ENCODE measurements around the gene SLIT1. TPM values are rescaled to one million over a fixed set of nuclear protein-coding genes. Genes with fewer than 3 reads are reported as not detected.

The SLIT1 gene
- total and polyA plus RNA-seq, 5 donors from 2014 or later, result 0.32 TPM; not detected in 4

- no peaks in the 10 kb centered on the region for H3K9me3 ChIP-seq (ENCODE audit: control insufficient read depth in 2 of 2, low read length in 2 of 2)
- H3K27me3 ChIP-seq (ENCODE audit: control insufficient read depth, insufficient read depth, low read length), result no peaks in the 10 kb centered on the region
- no peak overlapping the region for H3K4me3 Mint-ChIP-seq
- no peaks in the 10 kb centered on the region for H3K27me3 Mint-ChIP-seq
- peaks cover 0 to 13% (median 4%) of the 10 kb centered on the region in 4 donors for H3K4me1 Mint-ChIP-seq
- H3K27ac Mint-ChIP-seq, result no peak overlapping the region
- no peak overlapping the region for H3K4me3 ChIP-seq (ENCODE audit: low read depth, low read length)
- H3K36me3 Mint-ChIP-seq, result peaks cover 8% of the 10 kb centered on the region
- H3K9me3 Mint-ChIP-seq, result peaks cover 0 to 2% (median 0%) of the 10 kb centered on the region in 7 donors
- H3K36me3 ChIP-seq (ENCODE audit: control insufficient read depth, insufficient read depth, low read length), result no peaks in the 10 kb centered on the region
- no peak for DNase-seq
- H3K4me1 ChIP-seq (ENCODE audit: control insufficient read depth, insufficient read depth, low read length, poor library complexity, severe bottlenecking), result no peaks in the 10 kb centered on the region
- no peak overlapping the region for H3K27ac ChIP-seq (ENCODE audit: insufficient read depth, low read length, poor library complexity, severe bottlenecking)
- no peak for ATAC-seq (ENCODE audit: low read depth in 2 of 2)
Observed at GRCh38 chr10:96967847-96968246, 217.9 kb downstream of the SLIT1 start.

GRCh38 chr10:96964131-96964530 lies 221.6 kb downstream of the SLIT1 start:
- Mint-ChIP-seq H3K4me3 (no peak overlapping the region), H3K27me3 (no peaks in the 10 kb centered on the region), H3K27ac (no peak overlapping the region), H3K36me3 (peaks cover 8% of the 10 kb centered on the region), H3K4me1 (peaks cover 12 to 13% (median 12%) of the 10 kb centered on the region in 4 donors), H3K9me3 (no peaks in the 10 kb centered on the region)
- Histone ChIP-seq H3K4me1 (ENCODE audit: control insufficient read depth, insufficient read depth, low read length, poor library complexity, severe bottlenecking) (no peaks in the 10 kb centered on the region), H3K27me3 (ENCODE audit: control insufficient read depth, insufficient read depth, low read length) (no peaks in the 10 kb centered on the region), H3K36me3 (ENCODE audit: control insufficient read depth, insufficient read depth, low read length) (peaks cover 4% of the 10 kb centered on the region), H3K4me3 (ENCODE audit: low read depth, low read length) (no peak overlapping the region), H3K9me3 (ENCODE audit: control insufficient read depth in 2 of 2, low read length in 2 of 2) (no peaks in the 10 kb centered on the region), H3K27ac (ENCODE audit: insufficient read depth, low read length, poor library complexity, severe bottlenecking) (no peak overlapping the region)
- no peak for ATAC-seq (ENCODE audit: low read depth in 2 of 2)
- DNase-seq, result no peak

- peaks cover 9% of the 10 kb centered on the region for H3K36me3 Mint-ChIP-seq
- ATAC-seq (ENCODE audit: low read depth in 2 of 2), result no peak
- Histone ChIP-seq H3K4me3 (ENCODE audit: low read depth, low read length) (no peak overlapping the region), H3K27ac (ENCODE audit: insufficient read depth, low read length, poor library complexity, severe bottlenecking) (no peak overlapping the region), H3K27me3 (ENCODE audit: control insufficient read depth, insufficient read depth, low read length) (no peaks in the 10 kb centered on the region), H3K4me1 (ENCODE audit: control insufficient read depth, insufficient read depth, low read length, poor library complexity, severe bottlenecking) (no peaks in the 10 kb centered on the region), H3K9me3 (ENCODE audit: control insufficient read depth in 2 of 2, low read length in 2 of 2) (no peaks in the 10 kb centered on the region), H3K36me3 (ENCODE audit: control insufficient read depth, insufficient read depth, low read length) (peaks cover 17% of the 10 kb centered on the region)
- no peak overlapping the region for H3K4me3 Mint-ChIP-seq
- H3K27me3 Mint-ChIP-seq, result no peaks in the 10 kb centered on the region
- no peaks in the 10 kb centered on the region for H3K9me3 Mint-ChIP-seq
- DNase-seq, result no peak
- H3K27ac Mint-ChIP-seq, result peak overlapping the region in 1 of 3 donors; percentile 38
- H3K4me1 Mint-ChIP-seq, result peaks cover 8 to 15% (median 13%) of the 10 kb centered on the region in 4 donors
Observed at GRCh38 chr10:96960872-96961271, 224.9 kb downstream of the SLIT1 start.

GRCh38 chr10:96959733-96960132 lies 226.0 kb downstream of the SLIT1 start:
- H3K27me3 Mint-ChIP-seq, result no peaks in the 10 kb centered on the region
- H3K9me3 ChIP-seq (ENCODE audit: control insufficient read depth in 2 of 2, low read length in 2 of 2), result no peaks in the 10 kb centered on the region

GRCh38 chr10:96958071-96958470 lies 227.7 kb downstream of the SLIT1 start:
- H3K4me1 ChIP-seq (ENCODE audit: control insufficient read depth, insufficient read depth, low read length, poor library complexity, severe bottlenecking), result no peaks in the 10 kb centered on the region
- Mint-ChIP-seq H3K36me3 (peaks cover 29% of the 10 kb centered on the region), H3K4me1 (peaks cover 6 to 18% (median 11%) of the 10 kb centered on the region in 4 donors), H3K4me3 (no peak overlapping the region), H3K27ac (no peak overlapping the region), H3K27me3 (no peaks in the 10 kb centered on the region), H3K9me3 (no peaks in the 10 kb centered on the region)
- DNase-seq (no peak), ATAC-seq (ENCODE audit: low read depth in 2 of 2) (no peak)
- H3K4me3 ChIP-seq (ENCODE audit: low read depth, low read length), result no peak overlapping the region
- H3K36me3 ChIP-seq (ENCODE audit: control insufficient read depth, insufficient read depth, low read length), result peaks cover 39% of the 10 kb centered on the region
- H3K27me3 ChIP-seq (ENCODE audit: control insufficient read depth, insufficient read depth, low read length), result no peaks in the 10 kb centered on the region
- H3K27ac ChIP-seq (ENCODE audit: insufficient read depth, low read length, poor library complexity, severe bottlenecking), result no peak overlapping the region
- no peaks in the 10 kb centered on the region for H3K9me3 ChIP-seq (ENCODE audit: control insufficient read depth in 2 of 2, low read length in 2 of 2)

More at GRCh38 chr10:96959733-96960132, 226.0 kb downstream of the SLIT1 start:
- Mint-ChIP-seq H3K27ac (no peak overlapping the region), H3K4me1 (peaks cover 8 to 18% (median 13%) of the 10 kb centered on the region in 4 donors), H3K9me3 (no peaks in the 10 kb centered on the region), H3K4me3 (no peak overlapping the region), H3K36me3 (peaks cover 20% of the 10 kb centered on the region)
- Histone ChIP-seq H3K4me3 (ENCODE audit: low read depth, low read length) (no peak overlapping the region), H3K27ac (ENCODE audit: insufficient read depth, low read length, poor library complexity, severe bottlenecking) (no peak overlapping the region), H3K36me3 (ENCODE audit: control insufficient read depth, insufficient read depth, low read length) (peaks cover 29% of the 10 kb centered on the region), H3K4me1 (ENCODE audit: control insufficient read depth, insufficient read depth, low read length, poor library complexity, severe bottlenecking) (no peaks in the 10 kb centered on the region), H3K27me3 (ENCODE audit: control insufficient read depth, insufficient read depth, low read length) (no peaks in the 10 kb centered on the region)
- DNase-seq (no peak), ATAC-seq (ENCODE audit: low read depth in 2 of 2) (no peak)

GRCh38 chr10:96955794-96956193 lies 230.0 kb downstream of the SLIT1 start:
- H3K4me1 Mint-ChIP-seq, result peaks cover 4 to 17% (median 9%) of the 10 kb centered on the region in 4 donors
- Histone ChIP-seq H3K27ac (ENCODE audit: insufficient read depth, low read length, poor library complexity, severe bottlenecking) (no peak overlapping the region), H3K27me3 (ENCODE audit: control insufficient read depth, insufficient read depth, low read length) (no peaks in the 10 kb centered on the region), H3K4me1 (ENCODE audit: control insufficient read depth, insufficient read depth, low read length, poor library complexity, severe bottlenecking) (no peaks in the 10 kb centered on the region), H3K4me3 (ENCODE audit: low read depth, low read length) (no peak overlapping the region), H3K36me3 (ENCODE audit: control insufficient read depth, insufficient read depth, low read length) (peaks cover 49% of the 10 kb centered on the region), H3K9me3 (ENCODE audit: control insufficient read depth in 2 of 2, low read length in 2 of 2) (no peaks in the 10 kb centered on the region)
- peaks cover 42% of the 10 kb centered on the region for H3K36me3 Mint-ChIP-seq
- H3K4me3 Mint-ChIP-seq, result no peak overlapping the region
- no peak overlapping the region for H3K27ac Mint-ChIP-seq
- ATAC-seq (ENCODE audit: low read depth in 2 of 2) (no peak), DNase-seq (no peak)
- H3K9me3 Mint-ChIP-seq, result no peaks in the 10 kb centered on the region
- H3K27me3 Mint-ChIP-seq, result no peaks in the 10 kb centered on the region

GRCh38 chr10:96951954-96952353 lies 233.8 kb downstream of the SLIT1 start:
- Mint-ChIP-seq H3K4me1 (peaks cover 10 to 20% (median 12%) of the 10 kb centered on the region in 4 donors), H3K4me3 (no peak overlapping the region), H3K27me3 (no peaks in the 10 kb centered on the region), H3K36me3 (peaks cover 44% of the 10 kb centered on the region), H3K27ac (peak overlapping the region in 1 of 3 donors; percentile 3), H3K9me3 (no peaks in the 10 kb centered on the region)
- DNase-seq, result no peak
- H3K4me1 ChIP-seq (ENCODE audit: control insufficient read depth, insufficient read depth, low read length, poor library complexity, severe bottlenecking), result no peaks in the 10 kb centered on the region
- no peaks in the 10 kb centered on the region for H3K9me3 ChIP-seq (ENCODE audit: control insufficient read depth in 2 of 2, low read length in 2 of 2)
- no peak overlapping the region for H3K4me3 ChIP-seq (ENCODE audit: low read depth, low read length)
- ATAC-seq (ENCODE audit: low read depth in 2 of 2), result no peak
- H3K27me3 ChIP-seq (ENCODE audit: control insufficient read depth, insufficient read depth, low read length), result no peaks in the 10 kb centered on the region
- H3K27ac ChIP-seq (ENCODE audit: insufficient read depth, low read length, poor library complexity, severe bottlenecking), result no peak overlapping the region
- H3K36me3 ChIP-seq (ENCODE audit: control insufficient read depth, insufficient read depth, low read length), result peaks cover 51% of the 10 kb centered on the region

- Histone ChIP-seq H3K4me3 (ENCODE audit: low read depth, low read length) (no peak overlapping the region), H3K36me3 (ENCODE audit: control insufficient read depth, insufficient read depth, low read length) (peaks cover 28% of the 10 kb centered on the region), H3K27ac (ENCODE audit: insufficient read depth, low read length, poor library complexity, severe bottlenecking) (no peak overlapping the region), H3K4me1 (ENCODE audit: control insufficient read depth, insufficient read depth, low read length, poor library complexity, severe bottlenecking) (no peaks in the 10 kb centered on the region), H3K27me3 (ENCODE audit: control insufficient read depth, insufficient read depth, low read length) (no peaks in the 10 kb centered on the region), H3K9me3 (ENCODE audit: control insufficient read depth in 2 of 2, low read length in 2 of 2) (no peaks in the 10 kb centered on the region)
- Mint-ChIP-seq H3K36me3 (peaks cover 37% of the 10 kb centered on the region), H3K27me3 (no peaks in the 10 kb centered on the region), H3K27ac (peak overlapping the region in 1 of 3 donors; percentile 29), H3K4me1 (peaks cover 10 to 25% (median 16%) of the 10 kb centered on the region in 4 donors), H3K9me3 (no peaks in the 10 kb centered on the region), H3K4me3 (no peak overlapping the region)
- no peak for DNase-seq
- ATAC-seq (ENCODE audit: low read depth in 2 of 2), result no peak
Observed at GRCh38 chr10:96949039-96949683, 236.6 kb downstream of the SLIT1 start.

Data from CD4-positive, CD25-positive, alpha-beta regulatory T cell (primary cell).